Panc1 (cell line): ENCODE results near the gene NRBP1. TPM values are rescaled to one million over a fixed set of nuclear protein-coding genes. Genes with fewer than 3 reads are reported as not detected.

Experiments used
- ATAC-seq: fragments of 200-7000 bp; cut with Tn5 transposase; 2 replicates; pipeline ENCODE4 v1.9.1; 2020; ENCODE audit warnings: mild to moderate bottlenecking, moderate library complexity
- BruUV-seq: library from RNA; stranded (reverse); fragments of 400-500 nt; replicated peaks from 2 replicates; lab custom pipeline; 2021; lab: Mats Ljungman, UMichigan
- CTCF ChIA-PET: fragments of 300-600 bp; sonication (Branson Sonifier 250); formaldehyde crosslinking; loops from one replicate; lab custom pipeline; 2022; ENCODE audit warnings: antibody characterized with exemption; lab: Charles Lee
- POLR2A ChIA-PET: fragments of 300-600 bp; sonication (Branson Sonifier 250); formaldehyde crosslinking; loops from one replicate; lab custom pipeline; 2022; ENCODE audit warnings: antibody characterized with exemption; lab: Charles Lee
- DNase-seq: peaks from one replicate; pipeline ENCODE4 v3.0.0-alpha.2; 2010; ENCODE audit warnings: low read depth, low spot score
- H3K27ac ChIP-seq: 2 replicates; pipeline ENCODE4 v1.5.1; 2011; ENCODE audit warnings: mild to moderate bottlenecking, low read length, inconsistent platforms
- H3K27me3 ChIP-seq: fragments of 200-500 bp; sonication (Bioruptor generic); 2 replicates; pipeline ENCODE4 v1.6.0; 2014; ENCODE audit warnings: low read length, inconsistent platforms; ENCODE audit not compliant: control insufficient read depth, insufficient read depth
- H3K36me3 ChIP-seq: fragments of 200-500 bp; sonication (Bioruptor generic); 2 replicates; pipeline ENCODE4 v1.5.1; 2014; ENCODE audit warnings: inconsistent platforms, mild to moderate bottlenecking, low read length, moderate library complexity; ENCODE audit not compliant: control insufficient read depth, insufficient read depth
- H3K4me1 ChIP-seq: 2 replicates; pipeline ENCODE4 v1.5.1; 2011; ENCODE audit warnings: inconsistent platforms, mild to moderate bottlenecking, low read length, moderate library complexity; ENCODE audit not compliant: control insufficient read depth, insufficient read depth
- H3K4me3 ChIP-seq, 2 experiments: 2 replicates each; pipeline ENCODE4 v1.5.1; 2011 to 2012; ENCODE audit warnings: low read depth in 2 of 2, low read length in 2 of 2, mild to moderate bottlenecking in 2 of 2, inconsistent platforms in 1 of 2, moderate library complexity in 1 of 2
- H3K9me3 ChIP-seq: fragments of 200-500 bp; sonication (Bioruptor generic); 2 replicates; pipeline ENCODE4 v1.5.1; 2014; ENCODE audit warnings: low read depth, mild to moderate bottlenecking, inconsistent platforms, low read length, moderate library complexity; ENCODE audit not compliant: control insufficient read depth, insufficient read depth
- CTCF ChIP-seq: fragments of 450-650 bp; IDR thresholded peaks from 2 replicates; pipeline ENCODE4 v1.5.1; 2017; ENCODE audit warnings: mild to moderate bottlenecking
- POLR2AphosphoS5 ChIP-seq: IDR thresholded peaks from 2 replicates; pipeline ENCODE4 v1.6.1; 2012; ENCODE audit warnings: mild to moderate bottlenecking, low read depth, low read length, moderate library complexity
- REST ChIP-seq, 2 experiments: IDR thresholded peaks; 2 replicates each; pipeline ENCODE4 v1.6.1; 2011 to 2012; ENCODE audit warnings: low read depth in 2 of 2, control low read depth in 1 of 2, low read length in 1 of 2, mild to moderate bottlenecking in 1 of 2, moderate library complexity in 1 of 2; ENCODE audit not compliant: insufficient read depth in 1 of 2
- SIN3A ChIP-seq: IDR thresholded peaks from 2 replicates; pipeline ENCODE4 v1.6.1; 2012; ENCODE audit warnings: low read depth, mild to moderate bottlenecking, low read length, moderate library complexity, borderline replicate concordance; ENCODE audit not compliant: insufficient read depth
- TCF7L2 ChIP-seq: IDR thresholded peaks from 2 replicates; pipeline ENCODE4 v1.6.1; 2011; ENCODE audit warnings: mild to moderate bottlenecking, low read depth, low read length, inconsistent platforms
- in situ Hi-C: cut with HindIII; loops from 2 replicates; pipeline ENCODE4 v1.10.0; 2016; ENCODE audit warnings: low sequenced_read_pairs, low pct_unique_long_range_greater_than_20kb
- intact Hi-C: fragments of 100-400 bp; cut with micrococcal nuclease; formaldehyde crosslinking; loops from one replicate; pipeline ENCODE4 v1.10.0; 2022; ENCODE audit not compliant: unreplicated experiment
- total RNA-seq: library from RNA; stranded (reverse); gene quantifications from one replicate; pipeline ENCODE4 v1.2.1, GENCODE V29; 2021; ENCODE audit not compliant: unreplicated experiment

NRBP1 gene
- total RNA-seq, 1 experiment from 2014 or later = 103 TPM

- TF ChIP-seq CTCF (no peak), POLR2AphosphoS5 (no peak), REST (IDR thresholded peaks at IDR 0.05; ENCODE audit: insufficient read depth in 1 of 2, low read depth in 2 of 2, low read length in 1 of 2) (no peak), TCF7L2 (no peak), SIN3A (no peak)
- DNase-seq = no peak
- no peaks in the 10 kb centered on the region for H3K4me1 ChIP-seq
- no peak overlapping the region for H3K27ac ChIP-seq
- no peaks in the 10 kb centered on the region for H3K9me3 ChIP-seq
- no peaks in the 10 kb centered on the region for H3K36me3 ChIP-seq
- H3K4me3 ChIP-seq = no peak overlapping the region
- ChIA-PET CTCF (no interaction called here), POLR2A (no interaction called here)
- no peaks in the 10 kb centered on the region for H3K27me3 ChIP-seq
- ATAC-seq = no peak
- BruUV-seq = no TSS peak
- intact Hi-C loops = no loop called here
- in situ Hi-C loops = no loop called here
Observed at GRCh38 chr2:27451095-27451494, 22.7 kb downstream of the NRBP1 start.

GRCh38 chr2:27453968-27454367 is 25.5 kb downstream of the NRBP1 start:
- Histone ChIP-seq H3K9me3 (no peaks in the 10 kb centered on the region), H3K36me3 (no peaks in the 10 kb centered on the region), H3K4me3 (no peak overlapping the region), H3K4me1 (no peaks in the 10 kb centered on the region), H3K27ac (no peak overlapping the region), H3K27me3 (no peaks in the 10 kb centered on the region)
- in situ Hi-C loops (no loop called here), intact Hi-C loops (no loop called here)
- ChIA-PET POLR2A (no interaction called here), CTCF (no interaction called here)
- no TSS peak for BruUV-seq
- TF ChIP-seq POLR2AphosphoS5 (no peak), REST (IDR thresholded peaks at IDR 0.05; ENCODE audit: insufficient read depth in 1 of 2, low read depth in 2 of 2, low read length in 1 of 2) (no peak), CTCF (no peak), TCF7L2 (no peak), SIN3A (no peak)
- no peak for DNase-seq
- no peak for ATAC-seq
